Natural killer cell (primary cell): Measurements from ENCODE around the gene SARNP. TPM values are rescaled to one million over a fixed set of nuclear protein-coding genes. Genes with fewer than 3 reads are reported as not detected.

Experiments
- ATAC-seq, 3 donors: fragments of 150-1000 bp in 2 of 3; fragments of 200-7000 bp in 1 of 3; cut with Tn5 transposase; 1 replicate in 1 of 3; 2 replicates in 2 of 3; pipeline ENCODE4 v1.10.0; 2021; ENCODE audit warnings: mild to moderate bottlenecking in 2 of 3, moderate library complexity in 2 of 3
- DNase-seq, 2 donors: peaks; one replicate each; pipeline versions ENCODE4 v3.0.0 to v3.0.0-alpha.2; 2013 to 2021; ENCODE audit warnings: mixed read lengths in 1 of 2
- H3K27ac ChIP-seq: one replicate; pipeline ENCODE4 v1.5.1; 2013; ENCODE audit warnings: mild to moderate bottlenecking, low read length
- H3K27me3 ChIP-seq: one replicate; pipeline ENCODE4 v1.6.1; 2013; ENCODE audit warnings: low read length; ENCODE audit not compliant: control insufficient read depth, insufficient read depth
- H3K36me3 ChIP-seq: one replicate; pipeline ENCODE4 v1.6.1; 2013; ENCODE audit warnings: low read length; ENCODE audit not compliant: control insufficient read depth, insufficient read depth
- H3K4me1 ChIP-seq: one replicate; pipeline ENCODE4 v1.6.1; 2013; ENCODE audit warnings: low read length; ENCODE audit not compliant: control insufficient read depth, insufficient read depth
- H3K4me3 ChIP-seq: one replicate; pipeline ENCODE4 v1.5.1; 2013; ENCODE audit warnings: low read length
- H3K9me3 ChIP-seq: one replicate; pipeline ENCODE4 v1.6.1; 2013; ENCODE audit warnings: low read length; ENCODE audit not compliant: control insufficient read depth, insufficient read depth
- H3K27ac Mint-ChIP-seq, 2 donors: one replicate each; pipeline ENCODE4 v1.8.0; 2022; ENCODE audit warnings: mild to moderate bottlenecking in 2 of 2, mixed read lengths in 2 of 2, moderate library complexity in 1 of 2
- H3K27me3 Mint-ChIP-seq, 2 donors: one replicate each; pipeline ENCODE4 v1.8.0; 2022; ENCODE audit warnings: low read depth in 2 of 2, mixed read lengths in 2 of 2
- H3K36me3 Mint-ChIP-seq: one replicate; pipeline ENCODE4 v1.8.0; 2022; ENCODE audit warnings: mixed read lengths
- H3K4me1 Mint-ChIP-seq, 2 donors: one replicate each; pipeline ENCODE4 v1.8.0; 2022; ENCODE audit warnings: mixed read lengths in 2 of 2
- H3K4me3 Mint-ChIP-seq: one replicate; pipeline ENCODE4 v1.8.0; 2022; ENCODE audit warnings: mild to moderate bottlenecking, moderate library complexity, mixed read lengths
- H3K9me3 Mint-ChIP-seq, 2 donors: one replicate each; pipeline ENCODE4 v1.8.0; 2022; ENCODE audit warnings: mixed read lengths in 2 of 2
- WGBS: methylation state at CpG from one replicate; pipeline ENCODE4 v1.1.7; 2013; ENCODE audit warnings: missing lambda C conversion rate; ENCODE audit not compliant: insufficient coverage; 5-methylcytosine and 5-hydroxymethylcytosine counted together
- intact Hi-C: fragments of 100-400 bp; cut with micrococcal nuclease; formaldehyde crosslinking; loops from one replicate; pipeline ENCODE4 v1.14.2; 2022
- total RNA-seq, 4 donors: library from RNA; stranded (reverse); fragments of 120-200 nt in 1 of 4; gene quantifications; one replicate each; pipeline versions ENCODE4 v1.2.3 to v1.2.4, GENCODE V29; 2013 to 2022
- TF ChIP-seq, protein P1 (sequence below): fragments of 200-600 bp; IDR thresholded peaks from one replicate; pipeline ENCODE4 v1.8.0; 2022; ENCODE audit warnings: antibody characterized with exemption

SARNP gene
- total RNA-seq, 3 donors from 2014 or later (not counting 1 experiment from before 2014, with no cell fraction given): 50.5 to 57.0 (median 51.2) TPM

DNA sequence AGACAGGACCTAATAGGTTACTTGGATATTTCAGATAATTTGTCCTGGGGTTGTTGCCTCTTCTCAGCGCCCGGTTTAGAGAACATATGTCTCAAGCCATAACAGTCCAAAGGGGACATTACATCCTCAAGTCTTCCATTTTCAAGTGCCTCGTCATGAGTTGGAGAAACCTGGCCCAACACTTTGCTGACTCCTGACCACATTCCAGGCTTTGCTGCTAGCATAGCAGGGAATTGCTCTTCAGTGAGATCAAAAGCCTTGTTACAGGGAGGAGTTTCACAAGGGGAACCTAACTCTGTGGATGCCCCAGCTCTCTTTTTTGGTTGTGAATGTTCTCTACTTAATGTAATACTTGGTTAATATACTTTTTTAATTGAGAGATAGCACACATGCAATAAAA, 33.4 kb upstream of the SARNP start:
- H3K27ac Mint-ChIP-seq: no peak overlapping the region
- no peaks in the 10 kb centered on the region for H3K9me3 ChIP-seq
- ATAC-seq (no peak), DNase-seq (no peak)
- peaks cover 14 to 24% of the 10 kb centered on the region in 2 donors for H3K27me3 Mint-ChIP-seq
- H3K27me3 ChIP-seq: no peaks in the 10 kb centered on the region
- no peaks in the 10 kb centered on the region for H3K4me1 ChIP-seq
- no peak overlapping the region for H3K4me3 ChIP-seq
- intact Hi-C loops: no loop called here
- TF ChIP-seq, protein P1, sequence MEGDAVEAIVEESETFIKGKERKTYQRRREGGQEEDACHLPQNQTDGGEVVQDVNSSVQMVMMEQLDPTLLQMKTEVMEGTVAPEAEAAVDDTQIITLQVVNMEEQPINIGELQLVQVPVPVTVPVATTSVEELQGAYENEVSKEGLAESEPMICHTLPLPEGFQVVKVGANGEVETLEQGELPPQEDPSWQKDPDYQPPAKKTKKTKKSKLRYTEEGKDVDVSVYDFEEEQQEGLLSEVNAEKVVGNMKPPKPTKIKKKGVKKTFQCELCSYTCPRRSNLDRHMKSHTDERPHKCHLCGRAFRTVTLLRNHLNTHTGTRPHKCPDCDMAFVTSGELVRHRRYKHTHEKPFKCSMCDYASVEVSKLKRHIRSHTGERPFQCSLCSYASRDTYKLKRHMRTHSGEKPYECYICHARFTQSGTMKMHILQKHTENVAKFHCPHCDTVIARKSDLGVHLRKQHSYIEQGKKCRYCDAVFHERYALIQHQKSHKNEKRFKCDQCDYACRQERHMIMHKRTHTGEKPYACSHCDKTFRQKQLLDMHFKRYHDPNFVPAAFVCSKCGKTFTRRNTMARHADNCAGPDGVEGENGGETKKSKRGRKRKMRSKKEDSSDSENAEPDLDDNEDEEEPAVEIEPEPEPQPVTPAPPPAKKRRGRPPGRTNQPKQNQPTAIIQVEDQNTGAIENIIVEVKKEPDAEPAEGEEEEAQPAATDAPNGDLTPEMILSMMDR: no peak
- H3K36me3 Mint-ChIP-seq: no peaks in the 10 kb centered on the region
- 95% methylated on average over 3 of the region's 3 CpGs for WGBS
- no peaks in the 10 kb centered on the region for H3K4me1 Mint-ChIP-seq
- H3K27ac ChIP-seq: no peak overlapping the region
- no peaks in the 10 kb centered on the region for H3K36me3 ChIP-seq
- no peak overlapping the region for H3K4me3 Mint-ChIP-seq
- H3K9me3 Mint-ChIP-seq: no peaks in the 10 kb centered on the region

DNA sequence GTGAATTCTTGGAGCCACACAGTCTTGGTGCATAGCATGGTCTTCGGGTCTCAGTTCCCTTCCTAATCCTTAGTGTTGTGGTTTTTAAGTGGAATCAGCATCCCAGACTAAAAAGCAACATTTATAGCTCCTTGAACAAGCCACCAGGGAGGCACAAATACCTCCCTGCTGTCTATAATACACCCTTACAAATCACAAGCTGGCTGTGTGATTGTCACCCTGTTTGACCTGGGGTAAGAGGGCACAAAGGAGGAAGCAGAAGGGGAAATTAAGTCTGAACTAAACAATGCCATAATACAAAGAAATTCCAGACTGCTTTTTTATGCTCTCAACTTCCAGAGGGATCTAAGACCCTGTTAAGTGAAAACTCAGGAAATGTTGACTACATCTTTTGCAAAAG, 32.9 kb upstream of the SARNP start:
- Mint-ChIP-seq H3K9me3 (no peaks in the 10 kb centered on the region), H3K4me1 (no peaks in the 10 kb centered on the region), H3K27ac (no peak overlapping the region), H3K27me3 (peaks cover 14 to 24% of the 10 kb centered on the region in 2 donors), H3K4me3 (no peak overlapping the region), H3K36me3 (no peaks in the 10 kb centered on the region)
- Histone ChIP-seq H3K27ac (no peak overlapping the region), H3K4me1 (no peaks in the 10 kb centered on the region), H3K36me3 (no peaks in the 10 kb centered on the region), H3K27me3 (no peaks in the 10 kb centered on the region), H3K9me3 (no peaks in the 10 kb centered on the region), H3K4me3 (no peak overlapping the region)
- DNase-seq (no peak), ATAC-seq (no peak)
- 80% methylated on average over 1 of the region's 1 CpG for WGBS
- TF ChIP-seq, protein P1: no peak
- intact Hi-C loops: no loop called here

DNA sequence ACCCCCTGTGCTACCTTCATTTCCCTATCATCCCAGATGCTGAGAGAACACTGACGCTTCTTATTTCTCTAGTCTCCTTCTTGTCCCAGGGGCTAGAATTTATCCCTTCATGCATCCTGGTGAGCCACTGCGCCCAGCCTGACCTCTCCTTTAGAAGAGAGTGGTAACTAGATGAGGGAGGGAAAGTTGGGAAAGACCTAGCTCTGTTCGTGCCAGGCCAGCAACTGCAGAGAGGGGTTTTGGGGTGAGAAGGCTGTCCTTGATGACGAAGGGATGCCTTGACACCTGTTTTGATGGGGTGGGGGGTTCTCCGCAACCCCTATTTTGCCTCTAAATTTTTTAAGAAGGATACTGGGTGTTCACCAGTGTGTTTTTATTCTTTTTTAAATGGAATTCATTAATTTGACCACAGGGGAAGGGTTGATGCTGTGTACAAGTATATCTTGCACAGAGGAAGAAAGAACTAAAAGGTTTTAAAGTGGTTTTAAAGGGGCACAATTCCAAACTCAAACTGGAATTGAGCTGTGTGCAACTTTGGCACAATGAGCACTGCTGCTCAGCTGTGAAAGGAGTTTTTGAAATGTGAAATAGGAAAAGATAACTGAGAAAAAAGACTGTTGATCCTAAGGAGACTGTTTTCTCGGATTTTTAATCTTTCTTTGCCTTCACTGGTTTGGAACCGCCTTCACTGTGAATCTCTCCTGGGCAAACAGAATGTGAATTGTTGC, 32.3 kb upstream of the SARNP start:
- WGBS: 91% methylated on average over 7 of the region's 7 CpGs
- Mint-ChIP-seq H3K9me3 (no peaks in the 10 kb centered on the region), H3K27ac (no peak overlapping the region), H3K4me1 (no peaks in the 10 kb centered on the region), H3K27me3 (peaks cover 14 to 24% of the 10 kb centered on the region in 2 donors), H3K4me3 (no peak overlapping the region), H3K36me3 (no peaks in the 10 kb centered on the region)
- H3K36me3 ChIP-seq: no peaks in the 10 kb centered on the region
- intact Hi-C loops: no loop called here
- no peaks in the 10 kb centered on the region for H3K27me3 ChIP-seq
- H3K4me1 ChIP-seq: no peaks in the 10 kb centered on the region
- ATAC-seq (no peak), DNase-seq (no peak)
- no peak overlapping the region for H3K4me3 ChIP-seq
- H3K9me3 ChIP-seq: no peaks in the 10 kb centered on the region
- no peak overlapping the region for H3K27ac ChIP-seq
- TF ChIP-seq, protein P1: no peak
